ENCODE measurements around the gene ANKRD39. TPM values are rescaled to one million over a fixed set of nuclear protein-coding genes. Genes with fewer than 3 reads are reported as not detected.

Gene ANKRD39
- total RNA-seq, 1 experiment from 2014 or later = 12.2 TPM

DNA sequence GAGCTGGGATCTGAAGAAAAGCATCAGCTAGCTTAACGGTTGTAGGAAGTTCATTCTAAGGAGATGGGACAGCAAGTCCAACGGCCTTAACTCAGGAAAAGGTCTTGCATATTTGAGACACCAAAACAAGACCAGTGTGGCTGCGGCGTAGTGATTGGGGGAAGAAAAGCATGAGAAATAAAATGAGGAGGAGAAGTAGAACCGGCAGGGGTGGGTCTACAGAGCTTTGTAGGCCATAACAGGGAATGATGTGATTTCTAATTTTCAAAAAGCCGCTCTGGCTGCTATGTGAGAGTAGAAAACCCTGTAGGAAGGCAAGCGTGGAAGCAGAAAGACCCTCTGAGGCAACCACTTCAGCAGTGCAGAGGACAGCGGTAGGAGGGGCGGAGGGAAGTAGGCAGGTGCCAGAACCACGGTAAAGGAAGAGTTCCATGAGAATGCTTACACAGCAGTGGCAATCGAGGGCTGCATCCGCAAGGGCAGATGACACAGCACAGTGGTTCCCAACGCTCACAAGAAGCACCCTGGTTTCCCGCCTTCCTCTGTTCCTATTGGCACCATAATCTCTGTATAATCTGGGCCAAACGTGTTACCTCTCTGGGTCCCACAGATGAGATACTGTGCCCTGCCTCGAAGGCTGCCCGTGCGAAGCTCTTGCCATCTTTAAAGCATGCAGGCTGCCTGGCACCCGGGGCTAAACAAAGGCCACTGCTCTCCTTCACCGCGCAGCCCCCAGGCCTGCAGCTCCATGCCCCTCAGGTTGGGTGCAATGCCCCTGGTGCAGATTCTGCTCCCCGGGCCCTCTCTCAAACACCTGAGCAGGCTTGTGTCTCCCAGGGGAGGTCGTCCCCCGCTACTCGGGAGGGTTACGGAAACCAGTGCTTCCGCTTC is 795 bp downstream of the ANKRD39 start:
- TF ChIP-seq, protein P1, sequence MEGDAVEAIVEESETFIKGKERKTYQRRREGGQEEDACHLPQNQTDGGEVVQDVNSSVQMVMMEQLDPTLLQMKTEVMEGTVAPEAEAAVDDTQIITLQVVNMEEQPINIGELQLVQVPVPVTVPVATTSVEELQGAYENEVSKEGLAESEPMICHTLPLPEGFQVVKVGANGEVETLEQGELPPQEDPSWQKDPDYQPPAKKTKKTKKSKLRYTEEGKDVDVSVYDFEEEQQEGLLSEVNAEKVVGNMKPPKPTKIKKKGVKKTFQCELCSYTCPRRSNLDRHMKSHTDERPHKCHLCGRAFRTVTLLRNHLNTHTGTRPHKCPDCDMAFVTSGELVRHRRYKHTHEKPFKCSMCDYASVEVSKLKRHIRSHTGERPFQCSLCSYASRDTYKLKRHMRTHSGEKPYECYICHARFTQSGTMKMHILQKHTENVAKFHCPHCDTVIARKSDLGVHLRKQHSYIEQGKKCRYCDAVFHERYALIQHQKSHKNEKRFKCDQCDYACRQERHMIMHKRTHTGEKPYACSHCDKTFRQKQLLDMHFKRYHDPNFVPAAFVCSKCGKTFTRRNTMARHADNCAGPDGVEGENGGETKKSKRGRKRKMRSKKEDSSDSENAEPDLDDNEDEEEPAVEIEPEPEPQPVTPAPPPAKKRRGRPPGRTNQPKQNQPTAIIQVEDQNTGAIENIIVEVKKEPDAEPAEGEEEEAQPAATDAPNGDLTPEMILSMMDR (IDR thresholded peaks at IDR 0.05; ENCODE audit: unreplicated experiment) = no peak
- H3K9me3 Mint-ChIP-seq (ENCODE audit: low read depth, unreplicated experiment) = no peaks in the 10 kb centered on the region
- CTCF ChIA-PET = interaction anchor here (0.6 to 3.1 kb wide), 20 partner anchors 11 to 307 kb away, joined by 3 to 39 read pairs (median 4); partner anchors contain the start of genes ANKRD36 and CNNM3
- peak overlapping the region; percentile 98 for H3K4me3 Mint-ChIP-seq (ENCODE audit: low read depth, unreplicated experiment)
- H3K4me1 Mint-ChIP-seq (ENCODE audit: low read depth, unreplicated experiment) = peaks cover 11% of the 10 kb centered on the region
- H3K27me3 Mint-ChIP-seq (ENCODE audit: unreplicated experiment) = no peaks in the 10 kb centered on the region
- peaks cover 59% of the 10 kb centered on the region for H3K36me3 Mint-ChIP-seq (ENCODE audit: insufficient read depth, unreplicated experiment)
- H3K27ac Mint-ChIP-seq (ENCODE audit: unreplicated experiment) = peak overlapping the region; percentile 47
- DNase-seq = no peak
- intact Hi-C loops (cut with micrococcal nuclease; ENCODE audit: unreplicated experiment) = loop anchor here (5.0 kb wide), 1 partner anchor 255 kb away; the partner anchor contains the start of gene ANKRD36
- TSS peak; percentile 14 for BruUV-seq (replicated peaks)

DNA sequence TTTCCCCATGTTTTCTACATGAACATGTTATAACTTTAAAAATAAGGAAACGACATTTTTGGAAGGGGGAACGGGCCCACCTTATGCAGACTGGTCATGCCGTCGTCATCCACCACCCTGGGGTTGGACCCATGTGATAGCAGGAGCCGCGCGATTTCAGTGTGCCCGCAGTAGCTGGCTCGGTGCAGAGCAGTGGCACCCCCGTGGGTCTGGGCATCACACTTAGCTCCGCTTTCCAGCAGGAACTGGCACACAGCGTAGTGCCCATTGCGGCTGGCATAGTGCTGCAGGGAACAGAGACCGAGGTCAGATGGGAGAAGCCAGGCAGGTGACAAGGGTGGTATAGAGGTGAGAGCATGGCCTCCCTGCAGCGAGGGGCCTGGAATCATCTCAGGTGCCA is 4.5 kb downstream of the ANKRD39 start:
- intact Hi-C loops (cut with micrococcal nuclease; ENCODE audit: unreplicated experiment) = no loop called here
- Mint-ChIP-seq H3K36me3 (ENCODE audit: insufficient read depth, unreplicated experiment) (peaks cover 36% of the 10 kb centered on the region), H3K27me3 (ENCODE audit: unreplicated experiment) (no peaks in the 10 kb centered on the region), H3K4me1 (ENCODE audit: low read depth, unreplicated experiment) (peaks cover 11% of the 10 kb centered on the region), H3K27ac (ENCODE audit: unreplicated experiment) (no peak overlapping the region), H3K4me3 (ENCODE audit: low read depth, unreplicated experiment) (no peak overlapping the region), H3K9me3 (ENCODE audit: low read depth, unreplicated experiment) (no peaks in the 10 kb centered on the region)
- no TSS peak for BruUV-seq (replicated peaks)
- DNase-seq = no peak
- CTCF ChIA-PET = no interaction called here
- TF ChIP-seq, protein P1 (IDR thresholded peaks at IDR 0.05; ENCODE audit: unreplicated experiment) = no peak

DNA sequence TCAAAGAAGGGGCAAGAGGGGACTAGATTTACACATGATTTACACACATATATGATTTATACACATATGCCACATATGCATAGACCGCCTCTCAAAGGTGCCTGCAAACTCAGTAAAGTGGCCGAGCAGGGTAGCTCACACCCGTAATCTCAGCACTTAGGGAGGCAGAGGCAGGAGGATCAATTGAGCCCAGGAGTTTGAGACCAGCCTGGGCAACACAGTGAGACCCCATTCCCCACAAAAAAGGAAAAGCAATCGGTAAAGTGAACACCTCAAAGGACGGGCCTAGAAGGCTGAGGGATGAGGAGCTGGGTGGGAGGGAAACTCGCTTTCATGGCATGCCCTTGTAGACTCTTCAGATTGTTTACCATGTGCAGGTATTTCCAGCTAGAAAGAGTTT is 5.1 kb downstream of the ANKRD39 start:
- TF ChIP-seq, protein P1 (IDR thresholded peaks at IDR 0.05; ENCODE audit: unreplicated experiment) = no peak
- CTCF ChIA-PET = no interaction called here
- Mint-ChIP-seq H3K4me3 (ENCODE audit: low read depth, unreplicated experiment) (no peak overlapping the region), H3K9me3 (ENCODE audit: low read depth, unreplicated experiment) (no peaks in the 10 kb centered on the region), H3K36me3 (ENCODE audit: insufficient read depth, unreplicated experiment) (peaks cover 29% of the 10 kb centered on the region), H3K27me3 (ENCODE audit: unreplicated experiment) (no peaks in the 10 kb centered on the region), H3K4me1 (ENCODE audit: low read depth, unreplicated experiment) (peaks cover 11% of the 10 kb centered on the region), H3K27ac (ENCODE audit: unreplicated experiment) (no peak overlapping the region)
- DNase-seq = no peak
- intact Hi-C loops (cut with micrococcal nuclease; ENCODE audit: unreplicated experiment) = no loop called here
- BruUV-seq (replicated peaks) = no TSS peak

DNA sequence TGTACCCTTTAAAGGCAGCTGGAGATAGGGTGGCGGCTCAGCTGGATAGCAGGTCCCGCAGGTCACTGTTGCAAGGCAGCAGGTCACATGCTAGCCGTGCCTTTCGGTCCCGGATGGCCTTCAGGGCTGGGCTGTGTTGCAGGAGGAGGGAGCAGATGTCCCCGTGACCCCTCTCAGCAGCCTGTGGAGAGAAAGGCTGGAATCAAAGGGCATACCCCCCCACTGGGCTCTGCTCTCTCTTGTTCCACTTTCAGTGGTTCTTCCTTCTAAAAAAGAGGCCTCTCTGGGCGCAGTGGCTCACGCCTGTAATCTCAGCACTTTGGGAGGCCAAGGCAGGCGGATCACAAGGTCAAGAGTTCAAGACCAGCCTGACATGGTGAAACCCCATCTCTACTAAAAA is 9.6 kb downstream of the ANKRD39 start:
- H3K27me3 Mint-ChIP-seq (ENCODE audit: unreplicated experiment) = no peaks in the 10 kb centered on the region
- TF ChIP-seq, protein P1 (IDR thresholded peaks at IDR 0.05; ENCODE audit: unreplicated experiment) = no peak

More for the DNA sequence above, 9.6 kb downstream of the ANKRD39 start:
- intact Hi-C loops (cut with micrococcal nuclease; ENCODE audit: unreplicated experiment) = no loop called here
- CTCF ChIA-PET = no interaction called here
- Mint-ChIP-seq H3K4me3 (ENCODE audit: low read depth, unreplicated experiment) (no peak overlapping the region), H3K36me3 (ENCODE audit: insufficient read depth, unreplicated experiment) (peaks cover 9% of the 10 kb centered on the region), H3K27ac (ENCODE audit: unreplicated experiment) (no peak overlapping the region), H3K9me3 (ENCODE audit: low read depth, unreplicated experiment) (no peaks in the 10 kb centered on the region), H3K4me1 (ENCODE audit: low read depth, unreplicated experiment) (no peaks in the 10 kb centered on the region)
- no TSS peak for BruUV-seq (replicated peaks)
- no peak for DNase-seq
